Spinal cord (tissue), 10 donors: ENCODE data around the gene NR4A3. TPM values are rescaled to one million over a fixed set of nuclear protein-coding genes. Genes with fewer than 3 reads are reported as not detected.

Experiments
- DNase-seq, 6 donors: peaks; one replicate each; pipeline versions ENCODE4 v3.0.0 to v3.0.0-alpha.2; 2013 to 2015; ENCODE audit warnings: low spot score in 6 of 6, low read depth in 4 of 6
- H3K27ac ChIP-seq: one replicate; pipeline ENCODE4 v1.5.1; 2013; ENCODE audit warnings: low read depth, low read length, control low read depth
- H3K27me3 ChIP-seq: one replicate; pipeline ENCODE4 v1.6.1; 2013; ENCODE audit warnings: low read length; ENCODE audit not compliant: control insufficient read depth, insufficient read depth
- H3K36me3 ChIP-seq: one replicate; pipeline ENCODE4 v1.6.1; 2013; ENCODE audit warnings: low read length; ENCODE audit not compliant: control insufficient read depth, insufficient read depth
- H3K4me1 ChIP-seq: one replicate; pipeline ENCODE4 v1.6.1; 2013; ENCODE audit warnings: low read length; ENCODE audit not compliant: control insufficient read depth, insufficient read depth
- H3K4me3 ChIP-seq: one replicate; pipeline ENCODE4 v1.5.1; 2013; ENCODE audit warnings: low read depth, low read length, control low read depth
- H3K9me3 ChIP-seq: one replicate; pipeline ENCODE4 v1.6.1; 2013; ENCODE audit warnings: low read length; ENCODE audit not compliant: control insufficient read depth, insufficient read depth
- WGBS: methylation state at CpG from one replicate; pipeline ENCODE4 v1.1.5; 2013; ENCODE audit warnings: missing lambda C conversion rate; ENCODE audit not compliant: insufficient coverage; 5-methylcytosine and 5-hydroxymethylcytosine counted together
- polyA plus RNA-seq, 2 donors: library from polyadenylated mRNA; unstranded; fragments of 120-200 nt; gene quantifications; one replicate each; pipeline ENCODE4 v1.2.1, GENCODE V29; 2013; ENCODE audit not compliant: insufficient read length in 2 of 2
- total RNA-seq, 2 donors: library from RNA; depleted of rRNA in 1 of 2; stranded (reverse); fragments of 120-200 nt in 1 of 2; fragments of >200 nt in 1 of 2; gene quantifications; one replicate each; pipeline versions ENCODE4 v1.2.3 to v1.2.4, GENCODE V29; 2013 to 2014
- donor health status: healthy.

The NR4A3 gene
- total and polyA plus RNA-seq, 4 donors, result 2.4 to 8.4 (median 5.9) TPM

DNA sequence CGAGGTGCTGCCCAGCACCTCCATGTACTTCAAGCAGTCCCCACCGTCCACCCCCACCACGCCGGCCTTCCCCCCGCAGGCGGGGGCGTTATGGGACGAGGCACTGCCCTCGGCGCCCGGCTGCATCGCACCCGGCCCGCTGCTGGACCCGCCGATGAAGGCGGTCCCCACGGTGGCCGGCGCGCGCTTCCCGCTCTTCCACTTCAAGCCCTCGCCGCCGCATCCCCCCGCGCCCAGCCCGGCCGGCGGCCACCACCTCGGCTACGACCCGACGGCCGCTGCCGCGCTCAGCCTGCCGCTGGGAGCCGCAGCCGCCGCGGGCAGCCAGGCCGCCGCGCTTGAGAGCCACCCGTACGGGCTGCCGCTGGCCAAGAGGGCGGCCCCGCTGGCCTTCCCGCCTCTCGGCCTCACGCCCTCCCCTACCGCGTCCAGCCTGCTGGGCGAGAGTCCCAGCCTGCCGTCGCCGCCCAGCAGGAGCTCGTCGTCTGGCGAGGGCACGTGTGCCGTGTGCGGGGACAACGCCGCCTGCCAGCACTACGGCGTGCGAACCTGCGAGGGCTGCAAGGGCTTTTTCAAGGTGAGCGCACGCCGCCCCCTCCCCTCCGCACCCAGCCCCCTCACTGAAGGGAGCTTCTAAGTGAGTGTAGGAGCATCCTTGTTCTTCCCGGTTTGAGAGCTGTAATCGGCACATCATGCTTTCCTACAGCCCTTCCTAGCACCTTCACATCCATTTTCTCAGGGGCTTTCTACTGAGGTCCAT, 6.9 kb downstream of the NR4A3 start:
- Histone ChIP-seq H3K4me3 (no peak overlapping the region), H3K27me3 (peaks cover 74% of the 10 kb centered on the region), H3K9me3 (no peaks in the 10 kb centered on the region), H3K4me1 (peaks cover 23% of the 10 kb centered on the region), H3K27ac (no peak overlapping the region), H3K36me3 (peaks cover 8% of the 10 kb centered on the region)
- DNase-seq, result peak in 2 of 6 donors; percentile 10 to 31
- 24% methylated on average over 69 of the region's 78 CpGs for WGBS

- Histone ChIP-seq H3K4me1 (no peaks in the 10 kb centered on the region), H3K27ac (no peak overlapping the region), H3K36me3 (peaks cover 4% of the 10 kb centered on the region), H3K27me3 (peaks cover 41% of the 10 kb centered on the region), H3K9me3 (no peaks in the 10 kb centered on the region), H3K4me3 (no peak overlapping the region)
- 100% methylated on average over 1 of the region's 3 CpGs for WGBS
- no peak for DNase-seq
Observed at GRCh38 chr9:99831857-99832557, 10.3 kb downstream of the NR4A3 start.

DNA sequence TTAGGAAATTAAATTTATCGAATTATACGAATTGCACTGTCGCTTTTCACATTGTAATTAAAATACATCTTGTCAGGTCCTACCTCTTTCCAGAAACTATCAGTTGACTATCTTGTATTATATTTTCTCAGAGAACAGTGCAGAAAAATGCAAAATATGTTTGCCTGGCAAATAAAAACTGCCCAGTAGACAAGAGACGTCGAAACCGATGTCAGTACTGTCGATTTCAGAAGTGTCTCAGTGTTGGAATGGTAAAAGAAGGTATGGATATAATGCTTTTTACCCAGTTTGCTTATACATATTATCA, 10.8 kb downstream of the NR4A3 start:
- Histone ChIP-seq H3K4me3 (no peak overlapping the region), H3K9me3 (no peaks in the 10 kb centered on the region), H3K27ac (no peak overlapping the region), H3K36me3 (peaks cover 4% of the 10 kb centered on the region), H3K4me1 (no peaks in the 10 kb centered on the region), H3K27me3 (peaks cover 36% of the 10 kb centered on the region)
- no peak for DNase-seq
- WGBS, result 100% methylated on average over 3 of the region's 7 CpGs

- H3K27me3 ChIP-seq, result peaks cover 26% of the 10 kb centered on the region
- WGBS, result 79% methylated on average over 3 of the region's 4 CpGs
- H3K4me1 ChIP-seq, result no peaks in the 10 kb centered on the region
- no peak for DNase-seq
- no peaks in the 10 kb centered on the region for H3K9me3 ChIP-seq
- H3K4me3 ChIP-seq, result no peak overlapping the region
- no peak overlapping the region for H3K27ac ChIP-seq
- H3K36me3 ChIP-seq, result peaks cover 3% of the 10 kb centered on the region
Observed at GRCh38 chr9:99833735-99834134, 12.1 kb downstream of the NR4A3 start.

DNA sequence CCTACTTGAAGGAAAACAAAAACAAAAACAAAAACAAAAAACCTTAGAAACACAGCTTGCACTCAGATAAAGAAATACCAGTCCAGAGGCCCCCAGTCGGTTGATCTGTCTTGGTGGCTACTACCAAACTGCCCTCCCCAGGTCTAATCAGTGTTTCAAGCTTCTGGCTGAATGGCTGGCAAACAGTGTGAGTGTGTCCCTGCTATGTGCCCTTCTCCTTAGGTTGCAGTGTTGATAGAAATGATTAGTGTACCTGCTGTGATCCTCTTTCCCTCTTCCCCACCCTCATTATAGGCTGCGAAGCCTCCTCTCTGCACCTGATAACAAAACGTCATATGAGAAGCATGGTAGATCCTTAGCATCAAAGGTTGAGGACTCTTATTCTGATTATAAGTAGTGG, 12.8 kb downstream of the NR4A3 start:
- DNase-seq, result no peak
- Histone ChIP-seq H3K27ac (no peak overlapping the region), H3K4me3 (no peak overlapping the region), H3K27me3 (peaks cover 19% of the 10 kb centered on the region), H3K4me1 (no peaks in the 10 kb centered on the region), H3K9me3 (no peaks in the 10 kb centered on the region), H3K36me3 (no peaks in the 10 kb centered on the region)
- WGBS, result 100% methylated on average over 1 of the region's 3 CpGs

- Histone ChIP-seq H3K4me1 (no peaks in the 10 kb centered on the region), H3K9me3 (no peaks in the 10 kb centered on the region), H3K36me3 (no peaks in the 10 kb centered on the region), H3K4me3 (no peak overlapping the region), H3K27me3 (peaks cover 12% of the 10 kb centered on the region), H3K27ac (no peak overlapping the region)
- no peak for DNase-seq
Observed at GRCh38 chr9:99835142-99835541, 13.5 kb downstream of the NR4A3 start.

- DNase-seq, result no peak
- H3K4me3 ChIP-seq, result no peak overlapping the region
Observed at GRCh38 chr9:99835581-99835980, 13.9 kb downstream of the NR4A3 start.

DNA sequence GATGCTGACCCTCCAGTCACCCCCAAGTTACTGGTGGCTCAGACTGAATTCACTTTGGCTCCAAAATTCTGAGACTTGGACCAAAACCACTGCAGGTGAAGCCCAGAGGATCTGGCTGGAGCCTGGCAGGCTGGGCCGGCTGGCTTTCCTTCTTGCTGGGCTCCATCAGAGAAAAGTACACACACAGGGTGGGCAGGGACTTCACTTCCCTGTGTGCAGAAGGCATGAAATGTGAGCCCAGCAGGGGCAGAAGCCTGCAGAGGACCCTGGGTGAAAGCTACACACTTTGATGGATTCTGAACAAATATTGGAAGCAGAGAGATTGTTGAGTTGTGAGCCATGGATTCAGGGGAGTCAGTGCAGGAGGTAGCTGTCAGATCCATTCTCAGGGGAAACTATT, 18.4 kb downstream of the NR4A3 start:
- Histone ChIP-seq H3K9me3 (no peaks in the 10 kb centered on the region), H3K27me3 (no peaks in the 10 kb centered on the region), H3K36me3 (no peaks in the 10 kb centered on the region), H3K4me1 (no peaks in the 10 kb centered on the region), H3K27ac (no peak overlapping the region), H3K4me3 (no peak overlapping the region)
- WGBS, result 83% methylated on average over 1 of the region's 1 CpG
- no peak for DNase-seq

More at GRCh38 chr9:99835581-99835980, 13.9 kb downstream of the NR4A3 start:
- Histone ChIP-seq H3K9me3 (no peaks in the 10 kb centered on the region), H3K4me1 (no peaks in the 10 kb centered on the region), H3K27ac (no peak overlapping the region), H3K27me3 (peaks cover 10% of the 10 kb centered on the region), H3K36me3 (no peaks in the 10 kb centered on the region)

GRCh38 chr9:99845063-99845462, 23.4 kb downstream of the NR4A3 start:
- Histone ChIP-seq H3K4me1 (no peaks in the 10 kb centered on the region), H3K36me3 (peaks cover 2% of the 10 kb centered on the region), H3K9me3 (no peaks in the 10 kb centered on the region), H3K27me3 (no peaks in the 10 kb centered on the region), H3K27ac (no peak overlapping the region), H3K4me3 (no peak overlapping the region)
- no peak for DNase-seq
- WGBS, result no CpG with 5 or more reads among the region's 4 CpGs

- WGBS, result 91% methylated on average over 3 of the region's 7 CpGs
- H3K4me3 ChIP-seq, result no peak overlapping the region
- no peaks in the 10 kb centered on the region for H3K27me3 ChIP-seq
- DNase-seq, result no peak
- no peaks in the 10 kb centered on the region for H3K4me1 ChIP-seq
- no peaks in the 10 kb centered on the region for H3K9me3 ChIP-seq
- peaks cover 2% of the 10 kb centered on the region for H3K36me3 ChIP-seq
- H3K27ac ChIP-seq, result no peak overlapping the region
Observed at GRCh38 chr9:99848447-99848846, 26.8 kb downstream of the NR4A3 start.
